HCT116 (cell line): ENCODE measurements around the gene MAN1A1. TPM values are rescaled to one million over a fixed set of nuclear protein-coding genes. Genes with fewer than 3 reads are reported as not detected.

Experiments used
- ATAC-seq: fragments of 200-7000 bp; cut with Tn5 transposase; 2 replicates; pipeline ENCODE4 v1.9.1; 2020; ENCODE audit warnings: mild to moderate bottlenecking, moderate library complexity
- BruUV-seq: library from RNA; stranded (reverse); fragments of 400-500 nt; replicated peaks from 2 replicates; lab custom pipeline; 2021; lab: Mats Ljungman, UMichigan
- CTCF ChIA-PET: fragments of 300-600 bp; sonication (Branson Sonifier 250); formaldehyde crosslinking; loops from one replicate; lab custom pipeline; 2021; ENCODE audit warnings: antibody characterized with exemption; lab: Charles Lee
- POLR2A ChIA-PET: fragments of 300-600, 350-600 bp; sonication (Branson Sonifier 250); formaldehyde crosslinking; loops from one replicate; lab custom pipeline; 2021; ENCODE audit warnings: antibody characterized with exemption; lab: Charles Lee
- RAD21 ChIA-PET, 2 experiments: fragments of 300-600 bp; sonication (Branson Sonifier 250); formaldehyde crosslinking; loops; one replicate each; lab custom pipeline; 2023; ENCODE audit warnings: low total read pairs in 2 of 2; ENCODE audit not compliant: uncharacterized antibody in 2 of 2, unreplicated experiment in 2 of 2, low non-redundant PET in 1 of 2; lab: Charles Lee
- DNase-seq: peaks from one replicate; pipeline ENCODE4 v3.0.0-alpha.2; 2010; ENCODE audit warnings: low read depth, low spot score
- H2AFZ ChIP-seq: fragments of 200-600 bp; shearing (Covaris generic), sonication (generic); 2 replicates; pipeline ENCODE4 v1.6.1; 2017; ENCODE audit warnings: low read depth, mixed run types, mixed read lengths, antibody characterized with exemption, low read length; ENCODE audit not compliant: poor library complexity, severe bottlenecking
- H3K27ac ChIP-seq: 2 replicates; pipeline ENCODE4 v1.5.1; 2012; ENCODE audit warnings: low read depth, low read length
- H3K27me3 ChIP-seq: fragments of 200-600 bp; sonication (generic); 2 replicates; pipeline ENCODE4 v1.6.1; 2016; ENCODE audit warnings: mixed run types, low read length, mixed read lengths; ENCODE audit not compliant: insufficient read depth
- H3K36me3 ChIP-seq, 2 experiments: fragments of 200-500 bp in 1 of 2; fragments of 200-600 bp in 1 of 2; sonication (Bioruptor generic) in 1 of 2; sonication (generic) in 1 of 2; 2 replicates each; pipeline versions ENCODE4 v1.5.1 to v1.6.1; 2014 to 2016; ENCODE audit warnings: low read length in 2 of 2, inconsistent platforms in 1 of 2, mixed read lengths in 1 of 2, mixed run types in 1 of 2; ENCODE audit not compliant: insufficient read depth in 2 of 2, control insufficient read depth in 1 of 2
- H3K4me1 ChIP-seq, 2 experiments: fragments of 200-600 bp in 1 of 2; sonication (generic) in 1 of 2; 2 replicates each; pipeline versions ENCODE4 v1.5.1 to v1.6.1; 2012 to 2017; ENCODE audit warnings: low read length in 2 of 2, inconsistent platforms in 1 of 2, mild to moderate bottlenecking in 1 of 2, mixed read lengths in 1 of 2, mixed run types in 1 of 2, moderate library complexity in 1 of 2; ENCODE audit not compliant: insufficient read depth in 2 of 2, control insufficient read depth in 1 of 2
- H3K4me2 ChIP-seq: fragments of 200-600 bp; sonication (generic); 2 replicates; pipeline ENCODE4 v1.6.1; 2017; ENCODE audit warnings: mixed run types, low read length, mixed read lengths
- H3K4me3 ChIP-seq, 2 experiments: fragments of 200-600 bp in 1 of 2; sonication (generic) in 1 of 2; replicated peaks in 1 of 2; 2 replicates each; pipeline ENCODE4 v1.5.1; 2011 to 2016; ENCODE audit warnings: low read length in 2 of 2, control low read depth in 1 of 2, low read depth in 1 of 2, mild to moderate bottlenecking in 1 of 2, mixed read lengths in 1 of 2, mixed run types in 1 of 2
- H3K79me2 ChIP-seq: fragments of 200-600 bp; sonication (generic); 2 replicates; pipeline ENCODE4 v1.6.1; 2017; ENCODE audit warnings: mild to moderate bottlenecking, mixed run types, low read length, moderate library complexity, mixed read lengths; ENCODE audit not compliant: insufficient read depth
- H3K9ac ChIP-seq: fragments of 200-600 bp; sonication (generic); 2 replicates; pipeline ENCODE4 v1.6.1; 2016; ENCODE audit warnings: low read length, mixed read lengths
- H3K9me2 ChIP-seq: fragments of 200-600 bp; sonication (generic), shearing (Covaris generic); 2 replicates; pipeline ENCODE4 v1.6.1; 2017; ENCODE audit warnings: mixed run types, mild to moderate bottlenecking, moderate library complexity; ENCODE audit not compliant: insufficient read depth
- H3K9me3 ChIP-seq, 2 experiments: fragments of 200-500 bp in 1 of 2; fragments of 200-600 bp in 1 of 2; sonication (Bioruptor generic) in 1 of 2; sonication (generic) in 1 of 2; 2 replicates each; pipeline ENCODE4 v1.6.1; 2014 to 2017; ENCODE audit warnings: low read length in 2 of 2, mixed read lengths in 2 of 2, inconsistent platforms in 1 of 2, low read depth in 1 of 2, mild to moderate bottlenecking in 1 of 2, mixed run types in 1 of 2, moderate library complexity in 1 of 2; ENCODE audit not compliant: control insufficient read depth in 1 of 2, insufficient read depth in 1 of 2
- H4K20me1 ChIP-seq: fragments of 200-600 bp; sonication (generic), shearing (Covaris generic); 2 replicates; pipeline ENCODE4 v1.6.1; 2017; ENCODE audit warnings: mixed run types, mild to moderate bottlenecking, moderate library complexity; ENCODE audit not compliant: insufficient read depth
- CBX3 ChIP-seq: IDR thresholded peaks from 2 replicates; pipeline ENCODE4 v1.6.1; 2012; ENCODE audit warnings: low read depth
- CEBPB ChIP-seq: IDR thresholded peaks from 2 replicates; pipeline ENCODE4 v1.6.1; 2012; ENCODE audit warnings: low read depth
- EGR1 ChIP-seq: IDR thresholded peaks from 2 replicates; pipeline ENCODE4 v1.6.1; 2012; ENCODE audit warnings: low read depth
- EZH2 ChIP-seq: fragments of 200-600 bp; sonication (generic); IDR thresholded peaks from 2 replicates; pipeline ENCODE4 v1.6.1; 2017; ENCODE audit warnings: antibody characterized with exemption, mixed run types
- FOSL1 ChIP-seq: IDR thresholded peaks from 2 replicates; pipeline ENCODE4 v1.6.1; 2012; ENCODE audit warnings: low read depth
- JUND ChIP-seq: IDR thresholded peaks from 2 replicates; pipeline ENCODE4 v1.6.1; 2012
- POLR2AphosphoS5 ChIP-seq: IDR thresholded peaks from 2 replicates; pipeline ENCODE4 v1.6.1; 2011; ENCODE audit warnings: mild to moderate bottlenecking, low read depth, low read length, moderate library complexity
- SIN3A ChIP-seq: IDR thresholded peaks from 2 replicates; pipeline ENCODE4 v1.6.1; 2012; ENCODE audit warnings: low read depth
- SRF ChIP-seq: IDR thresholded peaks from 2 replicates; pipeline ENCODE4 v1.6.1; 2012; ENCODE audit warnings: low read depth
- YY1 ChIP-seq: IDR thresholded peaks from 2 replicates; pipeline ENCODE4 v1.6.1; 2011; ENCODE audit warnings: low read length, low read depth, moderate library complexity, mild to moderate bottlenecking; ENCODE audit not compliant: insufficient replicate concordance; ENCODE audit errors: extremely low read depth
- ZFX ChIP-seq: fragments of 450-650 bp; IDR thresholded peaks from 2 replicates; pipeline ENCODE4 v1.6.1; 2017
- intact Hi-C: fragments of 100-400 bp; cut with micrococcal nuclease; formaldehyde crosslinking; loops from 2 replicates; pipeline ENCODE4 v1.10.0; 2022
- total RNA-seq: library from RNA; stranded (reverse); gene quantifications from one replicate; pipeline ENCODE4 v1.2.1, GENCODE V29; 2021; ENCODE audit not compliant: unreplicated experiment
- TF ChIP-seq, protein P1 (sequence below): IDR thresholded peaks from 2 replicates; pipeline ENCODE4 v1.6.1; 2012
- TF ChIP-seq, protein P2 (sequence below): IDR thresholded peaks from 2 replicates; pipeline ENCODE4 v1.6.1; 2012; ENCODE audit warnings: low read depth

The MAN1A1 gene
- total RNA-seq, 1 experiment from 2014 or later = 46.0 TPM

DNA sequence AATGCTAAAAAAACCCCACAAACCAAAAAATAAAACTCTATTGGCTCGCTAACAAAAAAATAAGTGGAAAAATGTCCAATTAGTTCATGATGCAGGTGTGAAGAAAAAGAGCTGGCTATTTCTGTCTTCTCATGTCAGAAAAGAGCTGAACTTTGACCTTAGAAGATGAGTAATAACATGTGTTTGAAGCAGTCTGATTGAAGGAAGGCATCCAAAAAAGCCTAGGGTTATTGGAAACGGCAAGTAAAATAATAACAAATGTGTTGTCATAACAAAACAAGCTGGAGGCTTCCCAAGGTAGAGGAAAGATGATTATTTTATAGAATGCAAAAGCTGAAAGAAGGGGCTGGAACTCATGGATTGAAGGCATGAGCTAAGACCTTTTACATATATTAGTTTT is 176.7 kb downstream of the MAN1A1 start:
- no peaks in the 10 kb centered on the region for H3K9me3 ChIP-seq
- H3K9ac ChIP-seq = no peak overlapping the region
- H3K4me3 ChIP-seq = no peak overlapping the region
- H4K20me1 ChIP-seq = no peaks in the 10 kb centered on the region
- CTCF ChIA-PET = interaction anchor here (0.7 to 1.0 kb wide), 3 partner anchors 13 to 154 kb away, joined by 3 to 4 read pairs (median 3); no protein-coding TSS in a partner anchor
- no peak for TF ChIP-seq POLR2AphosphoS5
- no peak for TF ChIP-seq SRF
- TF ChIP-seq CBX3 = no peak
- TF ChIP-seq YY1 = no peak
- TF ChIP-seq EGR1 = no peak
- no peak for TF ChIP-seq ZFX
- TF ChIP-seq SIN3A = no peak
- no peak for TF ChIP-seq EZH2
- TF ChIP-seq, protein P1, sequence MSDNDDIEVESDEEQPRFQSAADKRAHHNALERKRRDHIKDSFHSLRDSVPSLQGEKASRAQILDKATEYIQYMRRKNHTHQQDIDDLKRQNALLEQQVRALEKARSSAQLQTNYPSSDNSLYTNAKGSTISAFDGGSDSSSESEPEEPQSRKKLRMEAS = peak; percentile 49
- TF ChIP-seq, protein P2, sequence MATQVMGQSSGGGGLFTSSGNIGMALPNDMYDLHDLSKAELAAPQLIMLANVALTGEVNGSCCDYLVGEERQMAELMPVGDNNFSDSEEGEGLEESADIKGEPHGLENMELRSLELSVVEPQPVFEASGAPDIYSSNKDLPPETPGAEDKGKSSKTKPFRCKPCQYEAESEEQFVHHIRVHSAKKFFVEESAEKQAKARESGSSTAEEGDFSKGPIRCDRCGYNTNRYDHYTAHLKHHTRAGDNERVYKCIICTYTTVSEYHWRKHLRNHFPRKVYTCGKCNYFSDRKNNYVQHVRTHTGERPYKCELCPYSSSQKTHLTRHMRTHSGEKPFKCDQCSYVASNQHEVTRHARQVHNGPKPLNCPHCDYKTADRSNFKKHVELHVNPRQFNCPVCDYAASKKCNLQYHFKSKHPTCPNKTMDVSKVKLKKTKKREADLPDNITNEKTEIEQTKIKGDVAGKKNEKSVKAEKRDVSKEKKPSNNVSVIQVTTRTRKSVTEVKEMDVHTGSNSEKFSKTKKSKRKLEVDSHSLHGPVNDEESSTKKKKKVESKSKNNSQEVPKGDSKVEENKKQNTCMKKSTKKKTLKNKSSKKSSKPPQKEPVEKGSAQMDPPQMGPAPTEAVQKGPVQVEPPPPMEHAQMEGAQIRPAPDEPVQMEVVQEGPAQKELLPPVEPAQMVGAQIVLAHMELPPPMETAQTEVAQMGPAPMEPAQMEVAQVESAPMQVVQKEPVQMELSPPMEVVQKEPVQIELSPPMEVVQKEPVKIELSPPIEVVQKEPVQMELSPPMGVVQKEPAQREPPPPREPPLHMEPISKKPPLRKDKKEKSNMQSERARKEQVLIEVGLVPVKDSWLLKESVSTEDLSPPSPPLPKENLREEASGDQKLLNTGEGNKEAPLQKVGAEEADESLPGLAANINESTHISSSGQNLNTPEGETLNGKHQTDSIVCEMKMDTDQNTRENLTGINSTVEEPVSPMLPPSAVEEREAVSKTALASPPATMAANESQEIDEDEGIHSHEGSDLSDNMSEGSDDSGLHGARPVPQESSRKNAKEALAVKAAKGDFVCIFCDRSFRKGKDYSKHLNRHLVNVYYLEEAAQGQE = no peak
- no peak for TF ChIP-seq CEBPB
- TF ChIP-seq JUND = 0 out of 2 replicates have a peak, but pooled peaks have one; percentile 21
- TF ChIP-seq FOSL1 = peak; percentile 27; the same call in 1 of the 2 replicates
- H3K4me2 ChIP-seq = peak overlapping the region; percentile 2; the same call in 1 of the 2 replicates
- DNase-seq (peak; percentile 34), ATAC-seq (0 out of 2 replicates have a peak, but pooled peaks have one; percentile 25)
- no peaks in the 10 kb centered on the region for H3K27me3 ChIP-seq
- H3K79me2 ChIP-seq = no peaks in the 10 kb centered on the region
- POLR2A ChIA-PET = no interaction called here
- H3K9me2 ChIP-seq = no peaks in the 10 kb centered on the region
- H3K27ac ChIP-seq = peak overlapping the region; percentile 91; the same call in 1 of the 2 replicates
- RAD21 ChIA-PET = no interaction called here
- peaks cover 29 to 67% of the 10 kb centered on the region in 2 experiments for H3K4me1 ChIP-seq
- intact Hi-C loops = no loop called here
- no peak overlapping the region for H2AFZ ChIP-seq
- no TSS peak for BruUV-seq
- H3K36me3 ChIP-seq = peaks cover 0 to 3% of the 10 kb centered on the region in 2 experiments; a peak in 1 of 4 replicates
